SK-N-MC (cell line): ENCODE data around the gene PPP1R26.
"Not testable (repeated sequence)": the region's sequence is repeated elsewhere in the genome, so short reads cannot be mapped to it uniquely, and the experiment has no call there.

ENCODE experiments used
- DNase-seq: peaks from one replicate; pipeline ENCODE4 v3.0.0-alpha.2; 2011; ENCODE audit warnings: low read depth, low spot score
- H3K27ac ChIP-seq: fragments of 200-600 bp; sonication (generic); 2 replicates; pipeline ENCODE4 v1.5.1; 2016; ENCODE audit warnings: mixed run types
- H3K36me3 ChIP-seq: fragments of 200-600 bp; sonication (generic); 2 replicates; pipeline ENCODE4 v1.6.1; 2017; ENCODE audit warnings: antibody characterized with exemption, low read length, mixed read lengths; ENCODE audit not compliant: insufficient read depth
- H3K4me3 ChIP-seq: fragments of 200-600 bp; sonication (generic); 2 replicates; pipeline ENCODE4 v1.5.1; 2016
- H3K9ac ChIP-seq: fragments of 200-600 bp; sonication (generic); 2 replicates; pipeline ENCODE4 v1.8.0; 2017; ENCODE audit warnings: mixed run types, mixed read lengths; ENCODE audit not compliant: insufficient read length
- H3K9me3 ChIP-seq: fragments of 200-600 bp; sonication (generic); 2 replicates; pipeline ENCODE4 v1.6.1; 2017; ENCODE audit warnings: low read depth, mild to moderate bottlenecking, antibody characterized with exemption, low read length, moderate library complexity, mixed read lengths
- EZH2 ChIP-seq: fragments of 200-600 bp; sonication (generic); IDR thresholded peaks from one replicate; pipeline ENCODE4 v1.6.1; 2017; ENCODE audit warnings: antibody characterized with exemption
- FOXP2 ChIP-seq: optimal IDR thresholded peaks from 2 replicates; pipeline ENCODE3; 2011; ENCODE audit warnings: mild to moderate bottlenecking, moderate library complexity; ENCODE audit not compliant: insufficient read depth; ENCODE audit errors: extremely low read length, control extremely low read depth
- POLR2AphosphoS5 ChIP-seq: IDR thresholded peaks from 2 replicates; pipeline ENCODE4 v1.6.1; 2012; ENCODE audit warnings: mild to moderate bottlenecking, low read depth, low read length, borderline replicate concordance

PPP1R26 gene

GRCh38 chr9:135443797-135444425 lies 35.7 kb upstream of the PPP1R26 start:
- H3K36me3 ChIP-seq: no peaks in the 10 kb centered on the region
- TF ChIP-seq EZH2 (no peak), POLR2AphosphoS5 (no peak), FOXP2 (no peak)

GRCh38 chr9:135447126-135447525 lies 32.5 kb upstream of the PPP1R26 start:
- TF ChIP-seq EZH2: no peak
- Histone ChIP-seq H3K27ac (no peak overlapping the region), H3K9ac (no peak overlapping the region), H3K36me3 (no peaks in the 10 kb centered on the region), H3K9me3 (no peaks in the 10 kb centered on the region), H3K4me3 (no peak overlapping the region)
- DNase-seq: no peak

More at GRCh38 chr9:135443797-135444425, 35.7 kb upstream of the PPP1R26 start:
- no peak for DNase-seq
- Histone ChIP-seq H3K4me3 (no peak overlapping the region), H3K27ac (no peak overlapping the region), H3K9ac (no peak overlapping the region), H3K9me3 (no peaks in the 10 kb centered on the region)

- H3K36me3 ChIP-seq: no peaks in the 10 kb centered on the region
- H3K9me3 ChIP-seq: no peaks in the 10 kb centered on the region
- no peak for DNase-seq
- no peak overlapping the region for H3K27ac ChIP-seq
- no peak overlapping the region for H3K4me3 ChIP-seq
- TF ChIP-seq EZH2: no peak
- TF ChIP-seq POLR2AphosphoS5: no peak
- TF ChIP-seq FOXP2: no peak
- no peak overlapping the region for H3K9ac ChIP-seq
These were observed 30.9 kb upstream of the PPP1R26 start for GRCh38 chr9:135448663-135449100.

GRCh38 chr9:135449532-135449931 lies 30.1 kb upstream of the PPP1R26 start:
- H3K4me3 ChIP-seq, H3K9ac ChIP-seq, H3K27ac ChIP-seq, H3K36me3 ChIP-seq, DNase-seq, H3K9me3 ChIP-seq: not testable (repeated sequence)

GRCh38 chr9:135450956-135451355 lies 28.6 kb upstream of the PPP1R26 start:
- H3K36me3 ChIP-seq: no peaks in the 10 kb centered on the region
- DNase-seq: no peak
- no peak overlapping the region for H3K27ac ChIP-seq
- TF ChIP-seq FOXP2: no peak
- no peak for TF ChIP-seq POLR2AphosphoS5
- no peak for TF ChIP-seq EZH2
- H3K9ac ChIP-seq: no peak overlapping the region
- no peak overlapping the region for H3K4me3 ChIP-seq
- no peaks in the 10 kb centered on the region for H3K9me3 ChIP-seq

- not testable (repeated sequence) for H3K9ac ChIP-seq, H3K36me3 ChIP-seq, H3K4me3 ChIP-seq, H3K27ac ChIP-seq, H3K9me3 ChIP-seq, DNase-seq
These were observed 27.7 kb upstream of the PPP1R26 start for GRCh38 chr9:135451909-135452308.

- no peak for TF ChIP-seq POLR2AphosphoS5
- no peak for TF ChIP-seq FOXP2
- Histone ChIP-seq H3K9me3 (no peaks in the 10 kb centered on the region), H3K27ac (no peak overlapping the region), H3K4me3 (no peak overlapping the region), H3K9ac (no peak overlapping the region), H3K36me3 (no peaks in the 10 kb centered on the region)
- DNase-seq: no peak
These were observed 24.8 kb upstream of the PPP1R26 start for GRCh38 chr9:135454737-135455136.

- TF ChIP-seq EZH2: no peak
- no peak for TF ChIP-seq FOXP2
- TF ChIP-seq POLR2AphosphoS5: no peak
- Histone ChIP-seq H3K4me3 (no peak overlapping the region), H3K9ac (no peak overlapping the region), H3K36me3 (no peaks in the 10 kb centered on the region), H3K9me3 (no peaks in the 10 kb centered on the region), H3K27ac (no peak overlapping the region)
- DNase-seq: no peak
These were observed 24.1 kb upstream of the PPP1R26 start for GRCh38 chr9:135455401-135456030.

- no peak overlapping the region for H3K9ac ChIP-seq
- H3K4me3 ChIP-seq: no peak overlapping the region
- no peak for TF ChIP-seq EZH2
- TF ChIP-seq FOXP2: no peak
- TF ChIP-seq POLR2AphosphoS5: no peak
- DNase-seq: no peak
- H3K27ac ChIP-seq: no peak overlapping the region
- no peaks in the 10 kb centered on the region for H3K36me3 ChIP-seq
- H3K9me3 ChIP-seq: no peaks in the 10 kb centered on the region
These were observed 23.0 kb upstream of the PPP1R26 start for GRCh38 chr9:135456436-135457104.

- H3K9me3 ChIP-seq, DNase-seq, H3K36me3 ChIP-seq, H3K9ac ChIP-seq, H3K27ac ChIP-seq, H3K4me3 ChIP-seq: not testable (repeated sequence)
These were observed 21.1 kb upstream of the PPP1R26 start for GRCh38 chr9:135458478-135458877.
